OCI-LY3 (cell line): ENCODE results near the gene ACAP2.

Source experiments
- CTCF ChIP-seq: fragments of 200-600, 300-600 bp; sonication (generic); IDR thresholded peaks from 2 replicates; pipeline ENCODE4 v1.5.1; 2014; ENCODE audit warnings: antibody characterized with exemption, low read length, low read depth
- EZH2phosphoT487 ChIP-seq: fragments of 200-600 bp; shearing (Covaris generic); IDR thresholded peaks from 2 replicates; pipeline ENCODE4 v1.6.1; 2018; ENCODE audit warnings: antibody characterized with exemption, mixed run types, low read depth

DNA sequence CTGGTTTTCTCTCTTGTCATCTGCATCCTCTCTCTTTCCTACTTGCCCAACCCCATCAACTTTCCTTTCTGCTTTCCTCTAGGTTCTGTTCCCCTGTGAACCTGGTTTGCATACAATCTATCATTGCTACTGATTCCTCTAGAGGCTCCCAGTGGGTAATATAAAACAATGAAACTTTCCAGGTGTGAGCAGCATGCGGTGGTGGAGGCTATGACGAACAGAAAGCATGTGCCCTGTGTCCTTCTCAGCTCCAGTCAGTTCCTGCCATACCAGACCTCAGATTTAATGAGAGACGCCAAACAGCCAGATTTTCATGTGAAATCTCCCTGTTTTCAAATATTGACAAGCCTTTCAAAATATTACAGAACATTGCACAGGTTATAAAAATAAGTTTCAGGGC lies 3.5 kb upstream of the ACAP2 start:
- TF ChIP-seq CTCF: no peak
- TF ChIP-seq EZH2phosphoT487: no peak
